Measurements from ENCODE around the gene MTHFSD. TPM values are rescaled to one million over a fixed set of nuclear protein-coding genes. Genes with fewer than 3 reads are reported as not detected.

The MTHFSD gene
- total RNA-seq, 4 donors from 2014 or later: 12.5 to 26.6 (median 19.3) TPM

- TF ChIP-seq POLR2AphosphoS5 (IDR thresholded peaks at IDR 0.05) (peak; percentile 25), EP300 (IDR thresholded peaks at IDR 0.05) (no peak), POLR2A (IDR thresholded peaks at IDR 0.05) (peak in 1 of 2 donors; percentile 35)
- peak; percentile 17 for ATAC-seq
- Histone ChIP-seq H3K27me3 (peaks cover 72% of the 10 kb centered on the region), H3K36me3 (no peaks in the 10 kb centered on the region), H3K4me3 (peak overlapping the region; percentile 62 to 63), H3K4me1 (peaks cover 0 to 93% (median 17%) of the 10 kb centered on the region in 3 donors), H3K27ac (peak overlapping the region; percentile 94 to 99 (median 98)), H3K9me3 (no peaks in the 10 kb centered on the region)
- WGBS, 2 donors (ENCODE audit: low coverage in 1 of 2): 3% methylated on average over 15 to 19 of the region's 45 CpGs
Measured at GRCh38 chr16:86496929-86497461, 58.0 kb downstream of the MTHFSD start.

GRCh38 chr16:86496262-86496928 lies 58.6 kb downstream of the MTHFSD start:
- Histone ChIP-seq H3K4me1 (peaks cover 0 to 93% (median 17%) of the 10 kb centered on the region in 3 donors), H3K4me3 (peak overlapping the region; percentile 62 to 63), H3K9me3 (no peaks in the 10 kb centered on the region), H3K27ac (peak overlapping the region; percentile 94 to 99 (median 98)), H3K36me3 (no peaks in the 10 kb centered on the region), H3K27me3 (peaks cover 67% of the 10 kb centered on the region)
- TF ChIP-seq EP300 (IDR thresholded peaks at IDR 0.05) (no peak), CTCF (IDR thresholded peaks at IDR 0.05) (no peak), POLR2AphosphoS5 (IDR thresholded peaks at IDR 0.05) (peak; percentile 4), POLR2A (IDR thresholded peaks at IDR 0.05) (peak in 1 of 2 donors; percentile 21)
- ATAC-seq: no peak
- WGBS, 2 donors (ENCODE audit: low coverage in 1 of 2): 9 to 11% methylated on average over 8 to 13 of the region's 34 CpGs

- TF ChIP-seq EP300 (IDR thresholded peaks at IDR 0.05) (no peak), CTCF (IDR thresholded peaks at IDR 0.05) (no peak), POLR2A (IDR thresholded peaks at IDR 0.05) (no peak), POLR2AphosphoS5 (IDR thresholded peaks at IDR 0.05) (no peak)
- no peak for ATAC-seq
- Histone ChIP-seq H3K27me3 (peaks cover 64% of the 10 kb centered on the region), H3K9me3 (no peaks in the 10 kb centered on the region), H3K27ac (peak overlapping the region; percentile 94 to 99 (median 98)), H3K36me3 (no peaks in the 10 kb centered on the region), H3K4me1 (peaks cover 0 to 93% (median 13%) of the 10 kb centered on the region in 3 donors), H3K4me3 (peak overlapping the region; percentile 62 to 63)
- 25 to 29% methylated on average over 4 to 10 of the region's 16 CpGs for WGBS, 2 donors (ENCODE audit: low coverage in 1 of 2)
Measured at GRCh38 chr16:86495756-86496261, 59.2 kb downstream of the MTHFSD start.

GRCh38 chr16:86495357-86495701 lies 59.7 kb downstream of the MTHFSD start:
- Histone ChIP-seq H3K9me3 (no peaks in the 10 kb centered on the region), H3K27me3 (peaks cover 59% of the 10 kb centered on the region), H3K4me1 (peaks cover 0 to 93% (median 11%) of the 10 kb centered on the region in 3 donors), H3K4me3 (peak overlapping the region in 1 of 2 donors; percentile 62), H3K36me3 (no peaks in the 10 kb centered on the region), H3K27ac (peak overlapping the region; percentile 94 to 99 (median 98))
- no peak for ATAC-seq
- WGBS, 2 donors (ENCODE audit: low coverage in 1 of 2): 60% methylated on average over 8 of the region's 10 CpGs; no CpG with 5 or more reads in 1 of the 2 donors
- TF ChIP-seq POLR2A (IDR thresholded peaks at IDR 0.05) (peak; percentile 5 to 23), CTCF (IDR thresholded peaks at IDR 0.05) (no peak)

- Histone ChIP-seq H3K36me3 (peaks cover 0 to 5% of the 10 kb centered on the region in 2 donors), H3K4me3 (peak overlapping the region; percentile 4 to 62), H3K27me3 (peaks cover 53% of the 10 kb centered on the region), H3K9me3 (no peaks in the 10 kb centered on the region), H3K27ac (peak overlapping the region; percentile 94 to 99 (median 98)), H3K4me1 (peaks cover 0 to 89% (median 6%) of the 10 kb centered on the region in 3 donors)
- TF ChIP-seq EP300 (IDR thresholded peaks at IDR 0.05): peak; percentile 78
- TF ChIP-seq CTCF (IDR thresholded peaks at IDR 0.05): no peak
- peak in 1 of 2 donors; percentile 38 for TF ChIP-seq POLR2A (IDR thresholded peaks at IDR 0.05)
- TF ChIP-seq POLR2AphosphoS5 (IDR thresholded peaks at IDR 0.05): peak; percentile 86
- peak; percentile 64 for ATAC-seq
- WGBS, 2 donors (ENCODE audit: low coverage in 1 of 2): 33% methylated on average over 15 of the region's 54 CpGs; no CpG with 5 or more reads in 1 of the 2 donors
Measured at GRCh38 chr16:86494565-86495356, 60.3 kb downstream of the MTHFSD start.

Measured in gastroesophageal sphincter (tissue), 4 donors.